Thyroid gland (tissue), 4 donors: ENCODE data around the gene PCMTD2. TPM values are rescaled to one million over a fixed set of nuclear protein-coding genes. Genes with fewer than 3 reads are reported as not detected.

Source experiments
- DNase-seq, 2 donors: peaks; one replicate each; pipeline ENCODE4 v3.0.0-alpha.2; 2019
- H3K27ac ChIP-seq, 3 donors: fragments of 200-600 bp; sonication (generic); 1 replicate in 2 of 3; 2 replicates in 1 of 3; pipeline ENCODE4 v1.5.1; 2016 to 2019; ENCODE audit warnings: mild to moderate bottlenecking in 1 of 3, moderate library complexity in 1 of 3
- H3K27me3 ChIP-seq: fragments of 200-600 bp; sonication (generic); one replicate; pipeline ENCODE4 v1.5.1; 2019
- H3K36me3 ChIP-seq, 2 donors: fragments of 200-600 bp; sonication (generic); one replicate each; pipeline ENCODE4 v1.5.1; 2016 to 2019
- H3K4me1 ChIP-seq, 2 donors: fragments of 200-600 bp; sonication (generic); one replicate each; pipeline ENCODE4 v1.5.1; 2017 to 2019
- H3K4me3 ChIP-seq, 3 donors: fragments of 200-600 bp; sonication (generic); replicated peaks in 1 of 3; 1 replicate in 2 of 3; 2 replicates in 1 of 3; pipeline ENCODE4 v1.5.1; 2016; ENCODE audit warnings: mild to moderate bottlenecking in 1 of 3
- H3K9me3 ChIP-seq: fragments of 200-600 bp; sonication (generic); one replicate; pipeline ENCODE4 v1.5.1; 2017
- POLR2A ChIP-seq, 2 donors: fragments of 450-650 bp; IDR thresholded peaks; one replicate each; pipeline ENCODE4 v1.6.1; 2017; ENCODE audit warnings: antibody characterized with exemption in 2 of 2, mild to moderate bottlenecking in 2 of 2, moderate library complexity in 1 of 2
- WGBS, 2 donors: methylation state at CpG; one replicate each; pipeline ENCODE4 v1.1.5; 2017; 5-methylcytosine and 5-hydroxymethylcytosine counted together
- intact Hi-C: fragments of 100-400 bp; cut with DNase I; formaldehyde crosslinking; loops from one replicate; pipeline ENCODE4 v1.15.1; 2023
- total RNA-seq, 4 donors: library from RNA; depleted of rRNA; stranded (reverse); fragments of >200 nt; gene quantifications; one replicate each; pipeline ENCODE4 v1.2.3, GENCODE V29; 2016
- TF ChIP-seq, protein P1 (sequence below), 6 experiments: fragments of 200-600 bp in 3 of 6; fragments of 450-650 bp in 3 of 6; sonication (generic) in 3 of 6; IDR thresholded peaks; one replicate each; pipeline ENCODE4 v1.5.1; 2016 to 2019; ENCODE audit warnings: antibody characterized with exemption in 6 of 6, mild to moderate bottlenecking in 2 of 6, inconsistent platforms in 1 of 6, moderate library complexity in 1 of 6

PCMTD2 gene
- total RNA-seq, 4 donors from 2014 or later: 87.0 to 156 (median 124) TPM

DNA sequence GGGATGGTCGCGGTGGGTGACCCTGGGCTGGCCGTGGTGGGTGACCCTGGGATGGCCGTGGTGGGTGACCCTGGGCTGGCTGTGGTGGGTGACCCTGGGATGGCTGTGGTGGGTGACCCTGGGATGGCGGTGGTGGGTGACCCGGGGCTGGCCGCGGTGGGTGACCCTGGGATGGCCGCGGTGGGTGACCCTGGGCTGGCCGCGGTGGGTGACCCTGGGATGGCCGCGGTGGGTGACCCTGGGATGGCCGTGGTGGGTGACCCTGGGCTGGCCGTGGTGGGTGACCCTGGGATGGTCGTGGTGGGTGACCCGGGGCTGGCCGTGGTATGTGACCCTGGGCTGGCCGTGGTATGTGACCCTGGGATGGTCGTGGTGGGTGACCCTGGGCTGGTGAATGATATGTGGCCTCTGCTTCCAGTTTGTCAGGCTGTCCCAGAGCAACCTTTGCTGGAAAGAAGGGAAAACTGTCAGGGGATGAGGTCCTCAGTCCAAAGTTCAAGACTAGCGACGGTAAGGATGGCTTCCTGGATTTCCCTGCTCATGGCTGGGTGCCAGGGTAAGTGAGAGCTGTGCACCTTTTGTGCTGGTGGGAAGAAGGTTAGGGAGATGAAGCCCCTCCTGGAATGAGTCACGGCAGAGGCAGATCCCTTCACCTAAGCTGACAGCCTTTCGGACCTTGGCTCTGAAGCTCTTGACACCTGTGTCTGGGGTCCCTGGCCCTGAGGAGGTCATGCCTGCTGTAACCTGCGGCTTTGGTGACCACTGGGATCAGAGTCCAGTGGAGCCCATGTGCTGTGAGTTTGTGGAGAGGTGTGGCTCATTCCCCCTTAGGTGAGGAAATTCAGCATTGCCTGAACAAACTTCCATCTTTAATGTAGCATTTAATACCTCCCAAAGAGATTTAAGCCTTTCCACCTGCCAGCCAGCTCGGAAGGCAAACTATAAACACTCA, 19.1 kb upstream of the PCMTD2 start:
- no peak overlapping the region for H3K4me3 ChIP-seq
- H3K4me1 ChIP-seq: peaks cover 0 to 16% of the 10 kb centered on the region in 2 donors
- no peaks in the 10 kb centered on the region for H3K36me3 ChIP-seq
- H3K9me3 ChIP-seq: no peaks in the 10 kb centered on the region
- TF ChIP-seq, protein P1, sequence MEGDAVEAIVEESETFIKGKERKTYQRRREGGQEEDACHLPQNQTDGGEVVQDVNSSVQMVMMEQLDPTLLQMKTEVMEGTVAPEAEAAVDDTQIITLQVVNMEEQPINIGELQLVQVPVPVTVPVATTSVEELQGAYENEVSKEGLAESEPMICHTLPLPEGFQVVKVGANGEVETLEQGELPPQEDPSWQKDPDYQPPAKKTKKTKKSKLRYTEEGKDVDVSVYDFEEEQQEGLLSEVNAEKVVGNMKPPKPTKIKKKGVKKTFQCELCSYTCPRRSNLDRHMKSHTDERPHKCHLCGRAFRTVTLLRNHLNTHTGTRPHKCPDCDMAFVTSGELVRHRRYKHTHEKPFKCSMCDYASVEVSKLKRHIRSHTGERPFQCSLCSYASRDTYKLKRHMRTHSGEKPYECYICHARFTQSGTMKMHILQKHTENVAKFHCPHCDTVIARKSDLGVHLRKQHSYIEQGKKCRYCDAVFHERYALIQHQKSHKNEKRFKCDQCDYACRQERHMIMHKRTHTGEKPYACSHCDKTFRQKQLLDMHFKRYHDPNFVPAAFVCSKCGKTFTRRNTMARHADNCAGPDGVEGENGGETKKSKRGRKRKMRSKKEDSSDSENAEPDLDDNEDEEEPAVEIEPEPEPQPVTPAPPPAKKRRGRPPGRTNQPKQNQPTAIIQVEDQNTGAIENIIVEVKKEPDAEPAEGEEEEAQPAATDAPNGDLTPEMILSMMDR (IDR thresholded peaks at IDR 0.05): no peak
- TF ChIP-seq POLR2A (IDR thresholded peaks at IDR 0.05): no peak
- no peaks in the 10 kb centered on the region for H3K27me3 ChIP-seq
- WGBS, 2 donors: 90 to 94% methylated on average over 7 to 13 of the region's 27 CpGs
- intact Hi-C loops: no loop called here
- no peak for DNase-seq
- H3K27ac ChIP-seq: no peak overlapping the region

DNA sequence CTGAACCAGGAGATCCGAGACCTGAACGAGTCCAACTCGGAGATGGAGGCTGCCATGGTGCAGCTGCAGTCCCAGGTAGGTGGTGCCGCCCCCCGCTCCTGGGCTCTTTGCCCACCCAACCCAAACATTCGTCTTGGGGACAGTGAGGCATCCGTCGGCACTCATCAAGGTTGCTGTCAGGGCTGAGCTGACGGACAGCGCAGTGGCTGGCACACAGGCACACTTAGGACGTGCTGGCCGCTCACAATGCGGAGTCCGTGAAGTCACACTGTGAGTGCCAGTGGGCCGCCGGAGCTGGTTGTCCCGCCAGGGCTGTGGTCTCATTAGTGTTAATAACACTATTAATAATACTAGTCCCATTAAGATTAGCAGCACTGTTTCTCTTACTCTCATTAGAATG, 18.2 kb upstream of the PCMTD2 start:
- H3K27ac ChIP-seq: no peak overlapping the region
- TF ChIP-seq POLR2A (IDR thresholded peaks at IDR 0.05): no peak
- TF ChIP-seq, protein P1 (IDR thresholded peaks at IDR 0.05): no peak
- DNase-seq: no peak
- H3K27me3 ChIP-seq: no peaks in the 10 kb centered on the region
- H3K4me3 ChIP-seq: no peak overlapping the region
- no peaks in the 10 kb centered on the region for H3K36me3 ChIP-seq
- H3K4me1 ChIP-seq: peaks cover 0 to 15% of the 10 kb centered on the region in 2 donors
- H3K9me3 ChIP-seq: no peaks in the 10 kb centered on the region
- intact Hi-C loops: no loop called here
- 93 to 96% methylated on average over 16 to 17 of the region's 17 CpGs for WGBS, 2 donors

DNA sequence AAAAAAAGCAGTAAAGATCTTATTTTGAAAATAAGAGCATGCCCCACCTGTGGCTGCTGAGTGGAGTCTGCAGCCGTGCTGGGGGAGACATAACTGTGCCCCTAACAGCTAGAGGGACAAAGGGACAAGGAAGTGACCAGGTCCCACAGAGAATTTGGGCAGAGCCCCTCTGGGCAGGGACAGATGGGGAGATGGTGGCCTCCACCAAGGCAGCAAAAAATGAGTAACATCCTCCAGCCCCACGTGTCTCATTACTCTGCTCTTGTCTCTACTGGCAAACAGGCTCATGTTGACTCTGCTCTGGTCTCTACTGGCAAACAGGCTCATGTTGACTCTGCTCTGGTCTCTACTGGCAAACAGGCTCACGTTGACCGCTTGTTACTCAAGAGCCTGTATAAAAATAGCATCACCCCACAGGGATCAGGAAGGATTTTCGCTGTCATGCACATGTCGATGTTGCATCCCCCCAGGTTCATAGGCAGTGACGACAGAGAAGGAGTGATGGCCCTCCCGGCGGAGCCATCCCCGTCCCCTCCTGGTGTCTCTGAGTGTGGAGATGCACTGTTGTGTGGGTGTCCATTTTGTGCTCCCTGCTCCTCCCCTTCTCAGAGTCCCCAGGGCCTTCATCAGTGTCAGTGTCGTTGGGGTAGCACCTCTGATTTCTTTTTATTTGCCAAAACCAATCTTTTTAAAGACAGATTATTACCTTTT, 17.3 kb upstream of the PCMTD2 start:
- Histone ChIP-seq H3K27me3 (no peaks in the 10 kb centered on the region), H3K36me3 (no peaks in the 10 kb centered on the region), H3K4me3 (no peak overlapping the region), H3K4me1 (peaks cover 0 to 9% of the 10 kb centered on the region in 2 donors), H3K27ac (no peak overlapping the region), H3K9me3 (no peaks in the 10 kb centered on the region)
- WGBS, 2 donors: 78 to 80% methylated on average over 11 of the region's 11 CpGs
- TF ChIP-seq POLR2A (IDR thresholded peaks at IDR 0.05): no peak
- TF ChIP-seq, protein P1 (IDR thresholded peaks at IDR 0.05): no peak
- intact Hi-C loops: no loop called here
- no peak for DNase-seq

DNA sequence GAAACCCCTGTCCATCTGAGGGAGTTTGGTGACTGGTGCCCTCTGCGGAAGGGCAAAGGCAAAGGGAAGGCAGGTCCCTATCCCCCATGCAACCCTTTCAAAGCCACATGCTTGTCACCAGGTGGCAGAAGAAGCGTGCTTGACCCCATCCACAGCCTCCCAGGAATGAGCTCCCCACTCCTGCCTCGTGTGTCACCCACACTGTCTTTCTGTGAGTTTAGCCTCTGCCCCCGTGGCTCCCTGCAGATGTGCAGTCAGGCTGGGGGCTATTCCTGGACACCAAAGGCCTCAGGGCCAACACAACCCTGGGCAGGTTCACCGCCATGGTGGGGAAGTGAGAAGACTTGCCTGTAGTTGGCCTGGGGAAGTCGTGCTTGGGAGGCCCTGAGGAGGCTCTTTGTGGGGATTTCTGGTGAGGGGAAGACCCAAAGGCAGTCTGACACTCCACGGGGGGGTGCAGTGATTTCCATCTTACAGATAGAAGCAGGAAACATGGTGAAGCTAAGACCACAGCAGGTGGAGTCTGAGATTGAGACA, 16.6 kb upstream of the PCMTD2 start:
- Histone ChIP-seq H3K4me1 (peaks cover 0 to 3% of the 10 kb centered on the region in 2 donors), H3K4me3 (no peak overlapping the region), H3K9me3 (no peaks in the 10 kb centered on the region), H3K27ac (no peak overlapping the region), H3K36me3 (no peaks in the 10 kb centered on the region), H3K27me3 (no peaks in the 10 kb centered on the region)
- DNase-seq: no peak
- TF ChIP-seq, protein P1 (IDR thresholded peaks at IDR 0.05): no peak
- TF ChIP-seq POLR2A (IDR thresholded peaks at IDR 0.05): no peak
- intact Hi-C loops: no loop called here
- 83 to 85% methylated on average over 7 of the region's 7 CpGs for WGBS, 2 donors
